ENCODE measurements around the gene CLRN1.
A peak's percentile ranks its signal among the peaks of the same experiment; 100 is the strongest.

The CLRN1 gene

DNA sequence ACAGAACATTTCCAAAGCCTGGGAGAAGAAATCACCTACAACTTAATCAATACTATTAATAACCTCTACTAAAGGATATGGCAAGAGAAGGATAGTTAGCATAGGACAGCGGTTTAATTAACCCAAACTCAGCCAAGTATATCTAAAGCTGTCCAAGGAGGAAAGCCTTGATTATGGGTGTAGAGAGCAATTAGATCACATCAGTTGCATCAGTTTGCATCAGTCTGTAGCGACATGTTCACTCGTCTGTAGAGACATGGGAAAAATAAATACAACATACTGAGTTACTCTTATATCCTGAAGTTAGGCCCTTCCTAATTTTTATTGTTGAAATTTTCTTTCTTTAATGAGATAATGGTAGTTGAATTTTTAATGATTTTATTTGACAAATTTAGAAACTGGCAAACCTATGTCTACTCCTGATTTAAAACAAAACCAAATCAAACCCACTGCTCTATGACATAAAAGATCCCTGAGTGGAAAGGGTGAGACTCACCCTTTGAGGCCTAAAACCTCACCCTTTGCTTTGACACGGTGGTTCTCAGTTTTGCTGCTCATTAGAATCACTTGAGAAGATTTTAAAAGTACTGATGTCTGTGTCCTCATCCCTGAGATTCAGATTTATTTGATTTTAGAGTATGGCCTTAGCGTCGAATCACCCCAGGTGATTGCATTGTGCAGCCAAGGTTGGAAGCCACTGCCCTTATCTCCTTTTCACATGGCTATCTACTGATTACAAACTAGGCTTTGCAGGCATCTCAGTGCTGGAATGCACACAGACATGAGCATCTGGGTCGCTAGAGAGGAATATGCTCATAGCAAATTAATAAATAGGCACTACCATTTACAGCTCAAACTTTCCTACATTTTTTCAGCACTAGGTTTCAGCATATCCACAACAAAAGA, 2.8 kb upstream of the CLRN1 start:
- no peak for DNase-seq

DNA sequence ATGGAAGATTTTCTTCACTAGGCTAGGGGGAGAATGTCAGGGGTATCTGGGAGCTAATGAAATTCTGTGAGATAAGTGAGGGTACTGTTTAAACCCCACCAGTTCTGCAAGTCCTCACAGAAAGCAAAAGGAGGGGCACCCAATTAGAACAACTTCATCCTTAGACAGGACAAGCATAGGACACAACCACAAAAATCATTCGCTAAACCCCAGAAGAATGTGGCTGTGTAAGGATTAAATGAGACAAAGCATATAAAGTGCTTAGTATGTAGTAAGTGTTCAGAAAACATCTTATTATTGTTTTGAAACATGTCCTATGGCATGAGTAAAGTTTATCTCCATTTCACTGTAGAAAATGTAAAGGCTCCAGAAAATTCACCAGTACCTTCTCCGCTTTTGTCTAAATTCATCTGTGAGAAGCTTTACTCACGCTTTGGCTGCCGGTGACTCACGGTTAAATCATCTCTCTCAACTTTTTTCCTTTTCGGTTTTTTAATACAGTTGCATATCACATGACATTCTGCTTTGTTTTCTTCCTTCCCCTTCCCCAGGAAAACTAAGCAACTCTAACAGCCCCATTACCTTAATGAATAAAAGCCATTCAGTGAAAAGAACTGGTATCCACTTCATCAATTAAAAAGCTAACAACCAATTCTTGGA, 1.7 kb downstream of the CLRN1 start:
- DNase-seq, result no peak

DNA sequence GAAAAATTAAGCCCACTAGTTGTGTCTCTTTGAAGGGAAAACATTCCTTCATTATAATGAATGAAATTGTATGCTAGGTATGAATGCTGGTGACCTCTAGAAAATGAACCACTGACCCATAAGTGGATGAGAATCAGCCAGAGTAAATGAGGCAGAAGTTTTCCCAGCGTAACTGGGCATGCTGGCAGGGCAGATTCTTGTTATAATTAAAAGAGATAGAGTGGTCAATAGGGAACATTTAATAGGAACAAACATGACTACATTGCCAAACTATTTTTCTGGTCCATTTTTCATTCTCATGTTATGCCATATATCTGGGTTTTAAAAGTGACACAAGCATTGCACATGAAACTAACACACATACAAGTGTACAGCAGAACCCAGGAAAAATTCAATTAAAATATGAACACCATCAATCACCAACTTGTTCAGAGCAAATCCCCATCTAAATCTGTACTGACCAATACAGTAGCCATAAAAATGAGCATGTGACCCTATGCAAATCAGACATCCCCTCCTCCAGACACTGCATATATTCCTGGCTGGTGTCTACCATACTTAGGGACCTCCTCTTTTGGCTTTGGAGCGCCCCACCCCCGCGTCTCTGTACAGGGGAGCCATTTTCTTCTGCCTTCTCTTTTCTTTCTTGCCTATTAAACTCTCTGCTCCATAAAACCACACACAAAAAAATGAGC, 4.0 kb downstream of the CLRN1 start:
- DNase-seq, result no peak

DNA sequence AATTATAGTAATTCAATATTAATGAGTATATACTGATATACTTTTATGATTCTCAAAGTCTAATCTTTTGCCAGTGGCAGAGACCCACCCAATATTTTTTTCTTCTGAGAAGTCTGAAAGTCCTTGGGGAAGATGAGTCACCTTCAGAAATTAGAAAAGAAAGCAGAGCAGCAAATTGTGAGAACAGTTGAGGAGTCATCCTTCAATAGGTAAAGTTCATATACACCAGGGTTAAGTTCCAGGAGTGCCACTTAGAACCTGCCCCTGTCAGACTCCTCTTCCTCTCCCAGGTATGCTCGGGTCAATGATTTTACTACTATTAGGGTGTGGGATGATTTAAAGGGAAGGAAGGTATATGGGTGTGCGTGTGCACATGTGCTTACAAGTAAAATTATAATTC, 7.1 kb downstream of the CLRN1 start:
- DNase-seq, result no peak

DNA sequence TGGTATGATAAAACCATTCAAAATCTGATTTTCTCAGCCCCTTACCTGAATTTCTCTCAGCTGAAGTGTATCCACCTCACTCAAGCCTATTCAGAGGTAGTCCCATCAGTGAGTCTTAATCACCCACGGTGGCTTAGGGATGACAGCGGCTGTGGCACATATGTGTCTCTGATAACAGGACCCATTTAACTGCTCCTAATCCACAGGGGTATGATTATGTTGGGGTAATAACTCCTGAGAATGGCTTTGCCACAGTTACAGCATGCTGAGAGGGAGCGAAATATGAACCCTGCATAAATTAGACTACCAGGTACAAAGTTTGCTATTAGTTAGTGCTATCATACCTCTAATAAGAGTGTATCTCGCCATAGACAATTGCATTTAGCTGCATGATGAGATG, 10.6 kb downstream of the CLRN1 start:
- DNase-seq, result no peak

DNA sequence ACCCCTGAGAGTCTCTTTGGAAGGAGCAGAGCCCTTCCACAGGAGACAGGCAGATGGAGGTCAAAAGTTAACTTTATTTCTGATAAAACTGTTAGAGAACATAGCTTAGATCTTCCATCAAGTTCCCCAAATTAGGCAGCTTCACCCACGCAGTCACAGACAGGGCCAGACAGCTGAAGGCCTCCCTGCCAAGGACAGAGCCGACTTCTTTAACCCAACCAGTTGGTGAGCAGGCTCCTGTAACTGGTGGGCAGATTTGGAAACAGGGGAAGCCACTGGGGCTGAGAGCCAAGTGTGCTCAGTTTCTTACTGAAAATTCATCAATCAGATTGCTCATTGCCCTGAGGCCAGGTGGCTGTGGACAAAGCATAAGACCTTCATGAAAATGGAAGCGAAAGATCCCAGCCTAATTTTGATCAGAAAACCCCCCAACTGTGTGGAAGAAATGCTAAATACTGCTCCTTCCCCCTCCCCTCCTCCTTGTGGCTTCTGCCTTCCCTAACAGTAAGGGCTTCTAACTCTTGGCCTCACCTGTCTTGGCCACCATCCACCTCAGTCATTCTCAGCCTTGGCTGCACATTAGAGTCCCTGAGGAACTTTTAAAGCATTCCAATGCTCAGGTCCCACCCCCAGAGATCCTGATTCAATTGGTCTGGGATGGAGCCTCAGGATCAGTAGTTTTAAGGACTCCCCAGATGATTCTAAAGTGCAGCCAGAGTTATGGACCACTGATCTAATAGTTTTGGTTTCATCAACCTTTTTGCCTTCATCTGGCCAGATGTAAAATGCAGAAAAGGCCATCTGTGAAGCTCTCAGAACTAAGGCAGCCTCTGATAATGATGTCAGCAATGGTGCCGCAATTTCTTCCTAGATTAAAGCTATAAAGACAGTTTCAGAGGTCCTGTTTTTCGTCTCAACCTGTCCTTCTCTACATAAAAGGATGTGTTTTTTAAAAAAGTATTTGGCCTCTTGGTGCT, 11.5 kb downstream of the CLRN1 start:
- DNase-seq, result no peak

DNA sequence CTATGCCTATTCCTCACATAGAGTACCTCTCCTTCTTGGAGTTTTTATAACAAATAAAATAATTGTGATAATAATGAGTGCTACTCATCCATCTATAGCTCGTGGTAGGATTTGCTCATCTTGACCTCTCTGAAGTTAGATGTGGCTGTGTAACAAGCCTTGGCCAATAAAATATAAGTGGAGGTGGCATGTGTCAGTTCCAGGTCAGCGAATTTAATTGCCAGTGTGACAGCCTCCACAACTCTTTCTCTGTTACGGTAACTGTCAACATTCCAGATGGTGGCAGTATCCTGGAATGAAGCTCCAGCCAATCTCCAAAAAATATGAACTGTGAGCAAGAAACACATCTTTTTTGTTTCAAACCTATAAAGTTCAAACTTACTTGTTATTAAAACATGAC, 13.8 kb downstream of the CLRN1 start:
- DNase-seq, result no peak

DNA sequence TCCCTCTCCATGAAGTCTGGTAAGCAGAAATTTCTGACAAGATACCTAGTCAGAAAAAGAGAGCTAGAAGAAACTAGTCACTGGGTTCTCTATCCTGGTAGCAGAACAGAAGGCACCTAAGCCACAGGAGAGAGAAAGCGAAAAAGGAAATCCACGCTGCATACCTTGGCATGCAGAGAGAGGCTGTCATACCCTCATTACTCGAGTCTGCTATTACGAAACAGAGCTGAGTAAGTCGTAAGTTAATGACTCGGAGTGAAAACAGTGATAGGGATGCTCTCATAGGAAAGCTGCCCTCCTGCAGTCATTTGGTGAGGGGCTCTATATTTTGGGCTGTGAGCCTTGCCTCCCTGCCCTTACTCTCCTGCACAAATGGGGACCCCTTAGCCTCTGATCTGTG, 16.2 kb downstream of the CLRN1 start:
- no peak for DNase-seq

DNA sequence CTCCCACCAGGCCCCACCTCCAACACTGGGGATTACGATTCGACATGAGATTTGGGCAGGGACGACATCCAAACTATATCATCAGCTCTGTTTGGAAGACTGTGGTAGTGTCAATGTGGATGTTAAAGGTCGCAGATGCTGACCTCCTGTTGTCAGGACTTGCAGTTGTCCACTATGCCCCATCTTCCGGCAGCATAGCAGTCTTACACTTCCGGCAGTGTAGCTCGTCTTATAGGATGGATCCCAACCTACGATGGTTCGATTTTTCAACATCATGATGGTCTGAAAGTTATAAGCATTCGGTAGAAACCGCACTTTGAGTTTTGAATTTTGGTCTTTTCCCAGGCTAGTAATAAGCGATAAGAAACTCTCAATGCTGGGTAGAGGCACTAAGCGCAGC, 20.6 kb downstream of the CLRN1 start:
- no peak for DNase-seq

DNA sequence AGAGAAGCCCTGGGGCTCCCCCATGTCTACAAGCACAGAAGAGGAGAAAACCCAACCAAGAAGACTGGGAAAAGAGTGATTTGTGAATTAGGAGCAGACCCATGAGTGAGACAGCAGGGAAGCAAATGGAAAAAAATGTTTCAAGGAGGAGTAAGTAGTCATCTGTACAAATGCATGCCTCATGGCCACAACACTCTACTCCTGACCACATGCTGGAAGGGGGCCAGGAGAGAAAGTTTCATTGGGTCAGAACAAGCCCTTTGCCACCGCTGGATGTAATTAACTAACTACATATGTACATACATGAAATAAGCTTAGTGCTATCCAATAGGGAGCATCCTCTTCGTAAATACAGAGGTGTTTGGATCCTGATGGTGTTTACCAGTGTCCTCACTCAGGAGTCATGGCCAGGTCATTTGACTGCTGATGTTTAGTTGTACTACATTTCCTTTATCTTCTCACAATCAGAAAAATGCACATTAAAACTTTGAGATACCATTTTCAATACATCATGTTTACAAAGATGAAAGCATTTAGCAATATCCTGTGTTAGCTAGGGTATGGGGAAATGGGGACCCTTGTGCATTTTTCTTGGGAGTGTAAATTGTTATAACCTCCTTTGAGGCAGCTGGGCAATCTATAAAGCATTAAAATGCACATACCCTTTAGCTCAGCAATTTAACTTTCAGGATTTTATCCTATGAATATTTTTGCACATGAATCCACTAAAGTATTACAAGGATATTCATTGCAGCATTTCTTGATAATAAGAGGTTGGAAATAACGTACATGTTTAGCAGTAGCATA, 27.1 kb downstream of the CLRN1 start:
- no peak for DNase-seq

DNA sequence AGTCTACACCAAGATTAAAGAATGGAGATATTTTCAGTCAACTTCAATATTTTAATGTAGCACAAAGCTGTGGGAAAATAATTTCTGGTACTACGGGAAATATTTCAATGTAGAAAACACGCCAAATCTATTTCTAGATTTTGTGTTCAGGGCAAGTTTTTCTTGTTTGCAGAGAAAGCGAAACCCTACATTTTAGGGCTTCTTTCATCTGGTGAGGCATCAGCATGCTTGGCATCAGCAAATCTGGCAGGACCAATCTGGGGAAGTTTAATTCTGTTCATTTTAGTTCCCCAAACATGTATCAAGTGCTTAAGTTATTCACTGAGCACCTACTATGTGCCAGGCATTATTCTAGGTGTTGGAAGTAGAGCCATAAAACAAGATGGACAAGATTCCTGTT, 30.3 kb downstream of the CLRN1 start:
- DNase-seq, result no peak

DNA sequence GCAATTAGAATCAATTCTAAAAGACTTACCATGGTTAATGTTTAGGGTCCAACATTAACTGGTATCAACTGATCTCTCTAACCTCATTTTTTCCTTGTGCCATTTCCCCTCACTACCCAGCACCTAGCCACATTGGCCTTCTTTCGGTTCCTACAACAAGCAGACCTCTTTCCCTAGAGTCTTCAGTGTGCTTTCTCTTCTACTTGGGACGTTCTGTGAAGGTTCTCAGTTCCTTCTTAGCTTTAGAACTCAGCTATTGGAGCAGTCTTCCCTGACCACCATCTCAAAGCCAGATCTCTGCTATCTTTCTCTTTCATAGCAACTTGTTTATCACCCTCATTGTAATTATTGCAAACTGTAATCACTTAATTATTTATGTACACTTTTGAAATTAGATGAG, 35.8 kb downstream of the CLRN1 start:
- no peak for DNase-seq

DNA sequence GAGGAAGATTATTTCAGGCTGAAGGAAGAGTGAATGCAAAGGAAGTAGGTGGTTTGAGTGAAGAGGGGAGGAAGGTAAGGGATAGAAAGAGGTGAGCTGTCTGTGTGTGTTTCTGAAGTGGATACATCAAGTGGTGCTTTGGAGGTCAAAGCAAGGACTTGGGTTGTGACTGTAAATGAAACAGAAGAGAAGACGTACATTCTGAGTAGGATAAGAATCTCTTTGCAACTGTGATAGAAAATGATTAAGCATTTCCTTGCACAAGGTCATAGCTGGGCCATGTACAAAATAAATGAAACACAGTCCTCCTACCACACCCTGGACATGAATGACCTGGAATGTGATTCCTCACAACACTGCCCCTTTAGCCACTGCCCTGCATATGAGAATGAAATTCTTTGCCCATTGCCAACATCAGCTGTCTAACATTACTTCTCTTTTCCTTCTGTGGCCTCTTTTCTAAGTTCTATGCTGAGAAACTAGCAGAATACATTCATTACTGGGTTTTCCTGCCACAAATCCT, 39.0 kb downstream of the CLRN1 start:
- DNase-seq, result no peak

DNA sequence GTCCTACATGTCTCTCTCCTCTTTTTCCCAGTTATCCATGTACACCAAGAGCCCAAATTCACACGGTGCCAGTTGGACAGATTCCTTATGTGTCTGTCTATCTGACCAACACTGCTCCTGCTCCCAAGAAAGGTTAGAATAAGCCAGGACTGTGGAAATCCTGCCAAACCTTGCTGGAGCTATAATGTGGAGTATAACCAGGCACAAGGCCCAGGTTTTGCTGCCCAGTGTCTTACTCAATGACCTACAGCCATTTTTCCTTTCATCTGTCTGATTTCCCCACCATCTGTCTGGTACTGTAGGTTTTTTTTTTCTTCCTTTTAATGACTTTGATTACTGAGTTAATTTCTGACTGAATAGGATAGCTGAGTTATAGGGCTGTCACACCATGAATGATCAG, 40.8 kb downstream of the CLRN1 start:
- no peak for DNase-seq

DNA sequence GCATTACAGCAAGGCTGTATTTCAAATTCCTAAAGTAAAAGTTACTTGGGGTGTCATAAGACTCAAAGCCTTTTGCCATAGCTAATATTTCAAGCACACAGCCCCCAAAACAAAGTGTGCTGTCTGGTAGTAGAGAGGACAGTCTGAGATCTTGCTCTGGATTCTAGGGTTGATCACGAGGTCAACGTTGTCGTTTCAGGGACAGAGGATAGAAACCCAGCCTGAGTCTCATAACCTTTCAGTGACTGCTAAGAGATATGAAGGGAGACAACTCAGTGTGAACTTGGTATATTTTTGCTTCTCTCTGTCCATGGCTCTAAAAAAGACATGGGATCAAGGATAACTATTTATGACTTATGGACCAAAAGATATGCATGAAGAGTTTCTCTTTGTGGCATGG, 41.7 kb downstream of the CLRN1 start:
- no peak for DNase-seq

DNA sequence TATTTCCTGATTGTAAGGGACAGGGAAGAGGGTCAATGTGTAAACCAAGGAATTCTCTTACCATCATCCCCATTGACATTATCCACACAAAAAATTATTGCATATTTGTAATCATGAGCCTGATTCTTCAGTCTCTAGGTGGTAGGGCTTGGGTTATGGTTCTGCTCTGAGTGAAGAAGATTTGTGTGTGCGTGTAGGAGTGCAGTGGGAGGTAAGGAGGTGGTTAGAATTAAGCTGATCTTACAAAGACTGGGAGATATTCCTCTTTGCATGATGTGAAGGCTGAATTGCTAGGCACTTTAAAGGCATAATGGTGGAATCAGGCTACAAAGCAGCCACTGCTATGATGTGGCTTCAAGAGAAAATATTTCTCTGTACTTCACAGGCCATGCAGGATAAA, 44.3 kb downstream of the CLRN1 start:
- DNase-seq, result no peak

DNA sequence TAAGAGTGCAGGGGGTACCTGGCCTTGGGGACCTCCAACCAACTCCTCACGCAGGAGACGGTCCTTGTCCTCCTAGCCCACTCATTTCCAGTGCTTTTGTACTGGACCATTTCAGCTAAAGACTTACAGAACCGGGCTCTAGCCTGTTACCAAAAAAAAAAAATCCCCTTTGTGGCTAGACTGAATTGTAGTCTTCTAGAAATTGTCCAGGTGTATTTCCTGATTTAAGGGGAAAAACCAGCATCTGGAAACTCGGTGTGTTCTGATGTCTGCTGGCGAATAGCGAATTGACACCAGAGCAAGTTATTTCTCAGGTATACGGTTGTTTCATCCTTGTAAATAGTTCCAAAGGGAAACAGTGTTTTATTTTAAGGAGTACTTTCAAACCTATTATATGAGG, 46.2 kb downstream of the CLRN1 start:
- DNase-seq, result no peak

DNA sequence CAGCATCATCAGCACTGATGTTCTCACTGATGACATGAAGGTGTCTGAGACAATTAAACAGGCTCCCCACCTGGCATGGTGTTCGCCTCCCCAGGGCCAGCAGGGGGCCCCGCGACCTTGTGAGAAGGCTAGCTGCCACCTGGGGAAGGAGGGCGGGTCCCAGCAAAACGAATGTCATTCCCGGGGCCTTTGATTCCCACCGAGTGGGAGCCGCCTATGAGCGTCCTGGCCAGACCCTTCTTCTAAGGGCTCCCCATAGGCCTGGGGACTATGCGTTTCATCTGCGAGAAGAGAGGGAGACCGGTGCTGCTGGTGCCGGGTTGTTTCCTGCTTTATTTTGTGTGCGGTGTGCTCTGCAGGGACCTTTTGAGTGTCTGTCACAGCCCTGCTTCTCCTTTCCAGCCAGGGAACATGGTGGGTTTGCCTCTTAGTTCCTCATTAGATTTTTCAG, 46.8 kb downstream of the CLRN1 start:
- peak; percentile 75 for DNase-seq

DNA sequence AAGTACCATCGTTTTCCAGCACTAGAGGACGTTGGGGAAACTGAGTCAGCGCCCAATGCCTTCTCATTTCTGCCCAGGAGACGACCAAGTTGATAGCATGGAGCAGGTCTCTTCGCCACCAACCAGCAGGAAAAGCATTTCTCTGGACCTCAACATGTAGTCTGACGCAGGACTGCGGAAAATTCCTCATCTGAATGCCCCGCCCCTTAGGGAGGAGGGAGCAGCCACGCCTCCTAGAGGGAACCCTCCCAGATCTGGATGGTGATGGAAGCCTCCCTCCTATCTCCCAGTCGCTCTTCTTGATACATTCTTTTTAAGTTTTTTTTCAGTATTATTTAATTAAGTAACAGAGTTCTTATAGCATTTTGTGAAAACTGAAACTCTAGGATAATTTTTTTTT, 49.9 kb downstream of the CLRN1 start:
- no peak for DNase-seq

DNA sequence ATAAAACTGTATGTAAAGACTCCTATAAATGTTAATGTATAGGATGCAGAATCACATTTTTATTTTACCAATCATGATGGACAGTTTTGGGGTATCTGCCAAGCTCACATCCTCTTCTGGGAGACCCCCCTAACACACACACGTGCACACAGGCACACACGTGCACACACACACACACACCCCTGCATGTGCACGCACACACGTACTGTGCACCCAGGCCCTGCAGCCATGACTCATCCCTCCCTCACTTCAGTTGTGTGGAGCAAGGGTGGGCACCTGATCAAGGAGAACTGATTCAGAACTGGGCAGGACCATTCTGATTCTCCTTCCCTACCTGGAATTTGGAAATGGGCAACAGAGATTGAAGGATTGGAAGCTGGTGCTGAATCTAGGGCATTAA, 51.3 kb downstream of the CLRN1 start:
- no peak for DNase-seq

DNA sequence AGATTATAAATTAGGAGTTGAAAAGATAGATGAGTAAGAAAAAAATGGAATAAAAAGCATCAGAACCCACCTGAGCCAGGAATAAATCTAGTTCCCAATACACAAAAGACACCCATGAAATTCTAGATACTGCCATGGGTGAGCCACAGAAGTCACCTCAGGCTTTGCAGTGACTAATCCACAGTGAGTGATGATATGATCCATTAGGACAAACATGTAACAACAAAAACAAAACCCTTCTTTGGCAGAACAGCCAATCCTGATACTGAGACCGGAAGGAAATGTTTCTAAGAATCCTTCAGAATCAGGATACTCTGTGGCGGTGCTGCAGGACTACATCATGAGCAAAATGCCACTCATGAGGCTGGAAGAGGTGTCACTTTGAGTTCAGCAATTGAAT, 52.3 kb downstream of the CLRN1 start:
- DNase-seq, result no peak

DNA sequence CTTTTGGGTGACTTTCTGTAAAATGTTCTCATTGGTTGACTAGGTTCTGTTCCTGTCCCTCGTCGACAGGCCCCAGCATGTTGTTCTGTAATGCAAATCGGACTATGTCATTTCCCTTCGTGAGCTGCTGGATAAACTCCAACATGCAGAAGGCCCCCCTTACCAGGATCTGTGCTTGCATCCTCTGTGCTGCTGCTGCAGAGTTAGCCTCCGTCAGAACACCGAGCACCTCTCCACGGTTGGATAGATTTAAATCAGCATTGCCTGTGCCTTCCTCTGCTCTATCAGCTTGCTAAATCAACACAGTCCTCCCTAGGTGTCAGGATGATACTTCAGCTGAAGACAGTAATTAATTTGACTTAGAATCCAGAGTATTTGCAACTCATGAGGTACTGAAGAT, 54.6 kb downstream of the CLRN1 start:
- no peak for DNase-seq

Measured in hematopoietic multipotent progenitor cell treated with erythropoietin and hydrocortisone succinate and interleukin-3 and kit ligand, for 6 days (in vitro differentiated cells).